Measurements from ENCODE around the gene FOXC1.

The FOXC1 gene

GRCh38 chr6:1600063-1600763 lies 9.5 kb upstream of the FOXC1 start:
- DNase-seq (ENCODE audit: low read depth, low spot score), result no peak

- DNase-seq (ENCODE audit: low read depth, low spot score), result no peak
Measured at GRCh38 chr6:1600764-1601157, 9.0 kb upstream of the FOXC1 start.

GRCh38 chr6:1601158-1602048 lies 8.3 kb upstream of the FOXC1 start:
- DNase-seq (ENCODE audit: low read depth, low spot score), result no peak

- DNase-seq (ENCODE audit: low read depth, low spot score), result no peak
Measured at GRCh38 chr6:1602049-1602713, 7.5 kb upstream of the FOXC1 start.

GRCh38 chr6:1603708-1604107 lies 6.0 kb upstream of the FOXC1 start:
- DNase-seq (ENCODE audit: low read depth, low spot score), result no peak

- no peak for DNase-seq (ENCODE audit: low read depth, low spot score)
Measured at GRCh38 chr6:1604158-1605003, 5.3 kb upstream of the FOXC1 start.

- no peak for DNase-seq (ENCODE audit: low read depth, low spot score)
Measured at GRCh38 chr6:1605004-1605892, 4.5 kb upstream of the FOXC1 start.

GRCh38 chr6:1605893-1606779 lies 3.6 kb upstream of the FOXC1 start:
- no peak for DNase-seq (ENCODE audit: low read depth, low spot score)

GRCh38 chr6:1606780-1607515 lies 2.8 kb upstream of the FOXC1 start:
- DNase-seq (ENCODE audit: low read depth, low spot score), result no peak

- DNase-seq (ENCODE audit: low read depth, low spot score), result no peak
Measured at GRCh38 chr6:1607516-1608221, 2.0 kb upstream of the FOXC1 start.

- DNase-seq (ENCODE audit: low read depth, low spot score), result no peak
Measured at GRCh38 chr6:1608222-1609040, 1.3 kb upstream of the FOXC1 start.

- DNase-seq (ENCODE audit: low read depth, low spot score), result no peak
Measured at GRCh38 chr6:1609041-1609647, 571 bp upstream of the FOXC1 start.

- no peak for DNase-seq (ENCODE audit: low read depth, low spot score)
Measured at GRCh38 chr6:1610497-1611321, 994 bp downstream of the FOXC1 start.

- DNase-seq (ENCODE audit: low read depth, low spot score), result no peak
Measured at GRCh38 chr6:1611322-1611571, 1.5 kb downstream of the FOXC1 start.

GRCh38 chr6:1611572-1612298 lies 2.0 kb downstream of the FOXC1 start:
- DNase-seq (ENCODE audit: low read depth, low spot score), result no peak

Measured in iPS DF 19.7 (cell line).